MM.1S (cell line): Measurements from ENCODE around the gene ATRX.
"Not testable (repeated sequence)": the region's sequence is repeated elsewhere in the genome, so short reads cannot be mapped to it uniquely, and the experiment has no call there.

Source experiments
- CTCF ChIP-seq: fragments of 300-600 bp; sonication (generic); IDR thresholded peaks from 2 replicates; pipeline ENCODE4 v1.5.1; 2016; ENCODE audit warnings: antibody characterized with exemption, low read length, mixed read lengths
- EZH2 ChIP-seq: fragments of 300-600 bp; sonication (generic); optimal IDR thresholded peaks from 2 replicates; pipeline ENCODE3; 2017; ENCODE audit warnings: low read depth, mild to moderate bottlenecking, antibody characterized with exemption, low read length, mixed read lengths
- EZH2phosphoT487 ChIP-seq: fragments of 300-600 bp; sonication (generic); IDR thresholded peaks from 2 replicates; pipeline ENCODE4 v1.6.1; 2018; ENCODE audit warnings: antibody characterized with exemption, low read length

GRCh38 chrX:77726095-77726494, 59.9 kb downstream of the ATRX start:
- not testable (repeated sequence) for TF ChIP-seq CTCF, EZH2, EZH2phosphoT487
